Erythroblast (primary cell): Measurements from ENCODE around the gene SMIM32.

ENCODE experiments used
- DNase-seq, 2 experiments: peaks; one replicate each; lab custom pipeline; 2025; lab: John Stamatoyannopoulos, UW
- GATA1 ChIP-seq: IDR thresholded peaks from 2 replicates; pipeline ENCODE4 v1.6.1; 2011; ENCODE audit warnings: low read depth, mild to moderate bottlenecking, control low read depth, low read length, moderate library complexity
- POLR2A ChIP-seq: IDR thresholded peaks from 2 replicates; pipeline ENCODE4 v1.6.1; 2011; ENCODE audit warnings: mild to moderate bottlenecking, low read length

Gene SMIM32

DNA sequence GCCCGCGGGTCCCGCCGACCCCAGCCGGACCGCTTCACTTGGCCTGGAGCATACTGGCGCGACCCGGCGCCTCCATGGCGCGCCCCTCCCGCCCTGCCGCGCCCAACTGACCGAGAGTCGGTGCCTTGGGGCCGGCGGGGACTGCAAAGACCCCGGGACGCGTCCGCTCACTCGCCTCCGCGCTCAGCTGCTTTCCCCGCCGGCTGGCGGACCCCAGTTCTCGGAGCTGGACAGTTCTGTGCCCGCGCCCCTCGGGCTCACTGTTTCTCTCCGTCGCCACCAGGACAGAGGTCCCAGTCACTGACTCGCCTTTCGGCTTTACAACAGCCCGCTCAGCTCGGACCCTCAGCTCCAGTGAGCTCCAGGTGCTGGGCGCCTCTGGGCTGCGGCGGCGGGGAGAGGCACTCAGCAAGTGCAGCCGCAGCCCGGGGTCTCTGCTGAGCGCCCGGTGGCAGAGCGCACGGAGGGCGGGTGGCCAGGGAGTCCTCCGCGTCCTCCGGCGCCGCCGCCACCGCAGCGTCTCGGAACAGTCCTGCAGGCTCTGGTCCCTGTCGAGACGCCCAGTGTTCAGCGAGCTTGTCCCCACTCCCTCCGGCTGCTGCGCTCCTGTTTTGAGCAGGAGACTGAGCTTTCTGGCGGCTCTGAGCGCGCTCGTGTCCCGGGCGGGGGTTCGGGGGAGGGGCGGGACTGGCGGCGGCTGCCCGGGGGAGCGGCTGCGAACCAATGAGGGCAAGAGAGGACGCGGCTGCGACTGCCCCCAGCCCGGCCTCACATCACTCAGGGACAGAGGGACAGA, at the start of gene SMIM32:
TSS of gene SMIM32 (minus strand) at position 637 of the 796 bp plus-strand sequence. CDS start 638 bp downstream, outside the sequence.
- no peak for TF ChIP-seq GATA1
- TF ChIP-seq POLR2A, result no peak
- DNase-seq, result no peak

GRCh38 chr5:136242611-136243010, 49.6 kb upstream of the SMIM32 start:
- no peak for DNase-seq
- TF ChIP-seq GATA1, result no peak
- no peak for TF ChIP-seq POLR2A

DNA sequence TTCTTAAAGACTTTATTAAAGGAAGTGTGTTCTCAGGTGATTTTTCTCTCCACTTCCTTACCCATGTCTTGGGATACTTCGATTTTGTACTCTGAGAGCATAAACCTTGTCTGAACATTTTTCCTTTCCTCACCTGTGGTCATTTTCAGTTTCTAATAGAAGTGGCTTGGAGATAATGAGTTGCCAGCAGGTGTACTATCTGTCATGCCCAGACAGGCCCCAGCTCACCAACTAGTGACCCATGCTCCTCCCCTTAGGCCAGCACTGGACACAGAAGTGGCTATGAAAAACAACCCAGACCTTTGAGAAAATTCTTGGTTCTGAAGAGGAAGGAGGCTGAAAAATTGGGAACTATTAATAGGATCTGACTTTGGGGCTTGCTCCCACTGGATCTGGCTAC, 49.2 kb upstream of the SMIM32 start:
- DNase-seq, result no peak
- TF ChIP-seq POLR2A, result no peak
- no peak for TF ChIP-seq GATA1

- TF ChIP-seq POLR2A (no peak), GATA1 (no peak)
- no peak for DNase-seq
Observed at GRCh38 chr5:136240894-136241293, 47.9 kb upstream of the SMIM32 start.

DNA sequence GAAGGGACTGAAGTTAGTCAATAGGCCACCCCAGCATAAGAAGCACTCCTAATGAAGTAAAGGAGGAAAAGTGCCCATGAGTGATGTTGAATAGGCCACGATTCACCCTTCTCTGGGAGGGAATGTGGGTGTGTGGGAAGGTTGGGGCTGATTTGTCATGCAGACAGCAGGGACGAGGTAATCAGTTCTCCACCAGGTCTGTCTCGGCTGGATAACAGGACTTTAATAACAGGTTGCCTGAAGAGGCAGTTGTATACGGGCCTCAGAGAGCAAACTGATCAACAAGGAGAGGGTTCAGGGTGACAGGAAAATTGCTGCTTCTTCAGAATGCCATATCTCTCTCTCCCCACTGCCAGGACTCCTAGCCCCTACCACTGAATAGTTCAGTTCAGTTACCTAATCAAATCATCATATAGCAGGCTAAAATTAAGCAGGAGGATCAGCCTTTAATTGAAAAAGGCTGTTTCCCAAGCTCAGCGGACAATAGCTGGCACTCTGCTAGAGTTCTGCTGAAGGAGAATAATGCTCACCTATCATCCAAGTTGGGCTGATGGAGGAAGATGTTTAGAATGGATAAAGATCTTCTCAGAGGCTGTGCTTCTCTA, 43.6 kb upstream of the SMIM32 start:
- no peak for TF ChIP-seq GATA1
- TF ChIP-seq POLR2A, result no peak
- DNase-seq, result no peak

DNA sequence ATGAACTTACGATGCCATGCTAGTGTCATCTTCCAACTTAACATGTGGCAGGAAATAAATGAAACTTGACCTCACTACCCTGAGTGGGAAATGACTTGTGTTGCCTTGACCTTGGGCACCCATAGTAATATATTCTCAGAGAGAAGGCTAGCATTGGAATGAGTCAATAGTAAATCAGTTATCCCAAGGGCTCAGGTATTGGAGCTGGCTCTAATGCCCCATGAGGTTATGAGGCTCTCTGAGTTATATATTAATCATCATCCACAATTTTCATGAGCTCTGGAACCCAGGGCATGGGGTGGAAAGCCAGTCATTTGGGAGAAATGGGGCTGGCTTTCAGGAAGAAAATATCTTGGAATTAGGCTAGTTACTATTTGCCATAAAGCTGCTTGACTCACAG, 42.4 kb upstream of the SMIM32 start:
- no peak for DNase-seq
- TF ChIP-seq POLR2A (no peak), GATA1 (no peak)

DNA sequence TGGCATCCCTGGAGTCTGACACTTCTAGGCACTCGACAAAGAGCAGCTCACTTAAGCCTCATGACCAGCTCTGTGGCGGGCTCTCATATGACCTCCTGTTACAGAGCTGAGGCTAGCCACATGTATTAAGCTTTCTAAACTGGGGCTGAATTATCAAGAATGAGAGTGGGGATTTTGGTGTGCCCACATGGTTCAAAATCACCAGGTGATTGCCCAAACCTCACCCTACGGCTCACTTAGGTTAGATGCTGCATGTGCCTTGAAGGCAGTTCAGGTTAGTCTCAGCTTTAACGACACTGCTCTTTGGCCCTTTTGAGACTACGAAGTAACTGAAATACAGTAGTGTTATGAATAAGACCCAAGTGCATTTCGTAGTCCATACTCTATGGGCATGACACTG, 39.4 kb upstream of the SMIM32 start:
- DNase-seq, result no peak
- TF ChIP-seq GATA1 (no peak), POLR2A (no peak)

- TF ChIP-seq GATA1 (no peak), POLR2A (no peak)
- no peak for DNase-seq
Observed at GRCh38 chr5:136230176-136230575, 37.2 kb upstream of the SMIM32 start.

- TF ChIP-seq POLR2A, result no peak
- no peak for TF ChIP-seq GATA1
- no peak for DNase-seq
Observed at GRCh38 chr5:136228136-136228757, 35.3 kb upstream of the SMIM32 start.

DNA sequence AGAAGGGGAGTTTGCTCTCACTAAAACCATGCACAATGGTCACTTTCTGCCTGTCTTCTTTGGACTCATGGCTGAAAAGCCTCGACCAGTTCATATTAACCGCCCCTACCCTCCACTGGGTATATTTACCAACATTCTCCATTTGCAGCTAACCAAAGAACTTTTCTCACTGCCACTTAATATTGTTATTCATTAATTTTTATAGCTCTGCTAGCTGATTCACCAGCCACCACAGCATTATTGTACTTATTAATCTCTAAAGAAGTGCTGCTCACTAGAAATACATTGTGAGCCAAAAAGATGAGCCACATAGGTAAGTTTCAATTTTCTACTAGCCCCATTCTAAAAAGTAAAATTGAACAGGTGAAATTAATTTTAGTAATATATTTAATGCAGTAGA, 33.4 kb upstream of the SMIM32 start:
- TF ChIP-seq GATA1 (no peak), POLR2A (no peak)

GRCh38 chr5:136225796-136226195, 32.8 kb upstream of the SMIM32 start:
- no peak for DNase-seq
- TF ChIP-seq POLR2A (no peak), GATA1 (no peak)

More for the DNA sequence above, 33.4 kb upstream of the SMIM32 start:
- DNase-seq, result no peak

DNA sequence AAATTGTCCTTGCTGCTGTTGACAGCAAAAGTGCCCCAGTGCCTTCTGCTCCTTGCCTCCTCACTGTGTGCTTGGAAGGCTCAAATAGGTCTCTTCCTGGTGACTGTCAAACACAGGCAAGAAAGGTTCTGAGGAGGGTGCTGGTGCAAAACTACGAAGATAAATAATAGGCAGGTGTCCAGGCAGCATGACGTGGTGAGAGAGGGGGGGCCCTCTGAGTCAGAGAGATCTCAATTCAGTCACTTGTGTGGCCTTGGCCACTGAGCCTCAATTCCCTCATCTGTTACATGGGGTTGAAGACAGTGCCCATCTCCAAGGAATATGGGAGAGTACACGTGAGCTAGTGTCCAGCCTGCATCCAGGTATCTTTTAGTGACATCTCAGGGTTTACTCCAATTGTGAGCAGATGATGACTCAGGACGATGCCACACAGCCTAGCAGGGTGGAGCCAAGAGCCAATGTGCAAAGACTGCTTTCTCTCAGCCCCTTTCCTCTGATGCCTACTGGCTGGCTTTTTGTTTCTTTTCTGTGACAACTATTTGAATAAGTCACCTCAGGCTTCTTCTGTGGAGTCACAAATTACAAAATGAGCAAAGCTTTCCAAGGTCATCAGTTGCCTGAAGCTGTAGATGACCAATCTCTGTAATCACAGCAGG, 29.7 kb upstream of the SMIM32 start:
- TF ChIP-seq GATA1 (no peak), POLR2A (no peak)
- no peak for DNase-seq

DNA sequence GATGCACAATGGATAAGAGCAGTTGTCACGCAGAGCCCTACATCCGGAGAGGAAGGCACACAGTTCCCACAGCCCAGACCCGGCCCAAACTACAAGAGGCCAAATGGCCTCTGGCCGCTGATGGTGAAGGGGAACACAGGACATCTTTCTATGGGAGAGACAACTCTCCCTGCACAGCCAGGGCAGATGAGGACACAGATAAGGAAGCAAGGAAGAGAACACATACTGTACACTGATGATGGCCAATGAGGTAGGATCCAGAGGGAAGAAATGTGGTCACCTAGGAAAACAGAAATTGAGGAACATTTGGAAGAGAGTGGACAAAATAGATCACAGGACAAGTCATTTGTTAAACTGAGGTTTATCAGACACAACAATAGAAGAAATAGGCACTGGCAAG, 28.4 kb upstream of the SMIM32 start:
- TF ChIP-seq GATA1 (no peak), POLR2A (no peak)
- DNase-seq, result no peak

DNA sequence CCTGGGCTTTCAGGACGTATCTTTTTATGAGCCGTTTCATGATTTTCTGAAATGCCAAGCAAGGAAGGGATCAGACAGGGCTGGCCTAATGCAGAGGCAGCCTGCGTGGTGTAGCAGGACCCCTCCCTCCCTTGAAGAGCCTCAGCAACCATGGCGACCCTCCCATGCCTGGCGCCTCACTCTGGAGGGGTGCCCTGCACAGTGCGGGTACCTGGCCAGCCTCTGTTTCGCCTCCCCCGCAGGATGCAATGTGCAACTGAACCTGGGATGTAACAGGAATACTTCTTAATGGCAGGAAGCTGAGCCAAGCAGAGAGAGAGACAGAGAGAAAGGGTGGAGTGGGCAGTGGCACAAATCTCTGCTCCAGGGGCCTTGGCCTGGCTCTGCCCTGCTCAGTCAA, 23.3 kb upstream of the SMIM32 start:
- DNase-seq, result no peak
- TF ChIP-seq POLR2A (no peak), GATA1 (no peak)
